SK-N-SH treated with all-trans-retinoic acid at 6 μM for 48 hours (cell line): ENCODE data around the gene C12orf76.
"Not testable (repeated sequence)": the region's sequence is repeated elsewhere in the genome, so short reads cannot be mapped to it uniquely, and the experiment has no call there.

ENCODE experiments used
- ATAC-seq: fragments of 200-7000 bp; cut with Tn5 transposase; 3 replicates; pipeline ENCODE4 v1.9.1; 2020; ENCODE audit warnings: mild to moderate bottlenecking, moderate library complexity
- ARNTL ChIP-seq: fragments of 450-650 bp; formaldehyde crosslinking; IDR thresholded peaks from 2 replicates; pipeline ENCODE4 v1.5.0; 2020; ENCODE audit warnings: low read depth, mild to moderate bottlenecking, moderate library complexity, borderline replicate concordance
- CSDC2 ChIP-seq: fragments of 250-450 bp; sonication (Bioruptor Pico); IDR thresholded peaks from 2 replicates; pipeline ENCODE4 v1.5.0; 2020; ENCODE audit warnings: mild to moderate bottlenecking, moderate library complexity
- CSRNP3 ChIP-seq: fragments of 250-450 bp; sonication (Bioruptor Pico); IDR thresholded peaks from 2 replicates; pipeline ENCODE4 v1.5.1; 2021; ENCODE audit warnings: mild to moderate bottlenecking, moderate library complexity
- ESRRG ChIP-seq: fragments of 250-450 bp; sonication (Bioruptor Pico); IDR thresholded peaks from 2 replicates; pipeline ENCODE4 v1.6.1; 2021; ENCODE audit warnings: mild to moderate bottlenecking
- GLIS3 ChIP-seq: fragments of 250-450 bp; sonication (Bioruptor Pico); IDR thresholded peaks from 2 replicates; pipeline ENCODE4 v1.5.0; 2020; ENCODE audit warnings: mild to moderate bottlenecking, moderate library complexity
- OSR1 ChIP-seq: fragments of 250-450 bp; sonication (Bioruptor Pico); IDR thresholded peaks from 2 replicates; pipeline ENCODE4 v1.8.0; 2022; ENCODE audit warnings: moderate library complexity, mild to moderate bottlenecking, inconsistent platforms
- PPARA ChIP-seq: fragments of 250-450 bp; sonication (Bioruptor Pico); IDR thresholded peaks from 2 replicates; pipeline ENCODE4 v1.5.0; 2020; ENCODE audit warnings: mild to moderate bottlenecking, borderline replicate concordance
- SNAI2 ChIP-seq: fragments of 250-450 bp; sonication (Bioruptor Pico); IDR thresholded peaks from 2 replicates; pipeline ENCODE4 v1.5.0; 2020; ENCODE audit warnings: mild to moderate bottlenecking, moderate library complexity
- TCF4 ChIP-seq: fragments of 250-450 bp; sonication (Bioruptor Pico); IDR thresholded peaks from 2 replicates; pipeline ENCODE4 v1.8.0; 2021; ENCODE audit warnings: mild to moderate bottlenecking, moderate library complexity, borderline replicate concordance
- TOX ChIP-seq: fragments of 250-450 bp; sonication (Bioruptor Pico); IDR thresholded peaks from 2 replicates; pipeline ENCODE4 v1.8.0; 2021; ENCODE audit warnings: mild to moderate bottlenecking, moderate library complexity, borderline replicate concordance
- TSHZ2 ChIP-seq: fragments of 250-450 bp; sonication (Bioruptor Pico); IDR thresholded peaks from 2 replicates; pipeline ENCODE4 v1.5.0; 2020; ENCODE audit warnings: mild to moderate bottlenecking, moderate library complexity
- ZC3H10 ChIP-seq: fragments of 250-450 bp; sonication (Bioruptor Pico); IDR thresholded peaks from 2 replicates; pipeline ENCODE4 v1.5.1; 2021; ENCODE audit warnings: mild to moderate bottlenecking, moderate library complexity
- ZFP30 ChIP-seq: fragments of 450-650 bp; formaldehyde crosslinking; IDR thresholded peaks from 2 replicates; pipeline ENCODE4 v1.5.0; 2022; ENCODE audit warnings: mild to moderate bottlenecking, moderate library complexity
- ZNF565 ChIP-seq: fragments of 450-650 bp; formaldehyde crosslinking; conservative IDR thresholded peaks from 2 replicates; pipeline ENCODE4 v1.5.0; 2020; ENCODE audit warnings: low read depth, mild to moderate bottlenecking, moderate library complexity
- ZNF8 ChIP-seq: fragments of 450-650 bp; formaldehyde crosslinking; IDR thresholded peaks from 2 replicates; pipeline ENCODE4 v1.5.0; 2020; ENCODE audit warnings: mild to moderate bottlenecking, moderate library complexity
- TF ChIP-seq, protein P1 (sequence below): fragments of 250-450 bp; sonication (Bioruptor Pico); IDR thresholded peaks from 2 replicates; pipeline ENCODE4 v1.5.1; 2020; ENCODE audit warnings: low read depth, mild to moderate bottlenecking, moderate library complexity
- TF ChIP-seq, protein P2 (sequence below): fragments of 250-450 bp; sonication (Bioruptor Pico); IDR thresholded peaks from 2 replicates; pipeline ENCODE4 v1.8.0; 2021; ENCODE audit warnings: low read depth, mild to moderate bottlenecking, moderate library complexity, borderline replicate concordance
- TF ChIP-seq, protein P3 (sequence below): fragments of 250-450 bp; sonication (Bioruptor Pico); IDR thresholded peaks from 2 replicates; pipeline ENCODE4 v1.8.0; 2020; ENCODE audit warnings: mild to moderate bottlenecking, moderate library complexity, borderline replicate concordance

The C12orf76 gene

DNA sequence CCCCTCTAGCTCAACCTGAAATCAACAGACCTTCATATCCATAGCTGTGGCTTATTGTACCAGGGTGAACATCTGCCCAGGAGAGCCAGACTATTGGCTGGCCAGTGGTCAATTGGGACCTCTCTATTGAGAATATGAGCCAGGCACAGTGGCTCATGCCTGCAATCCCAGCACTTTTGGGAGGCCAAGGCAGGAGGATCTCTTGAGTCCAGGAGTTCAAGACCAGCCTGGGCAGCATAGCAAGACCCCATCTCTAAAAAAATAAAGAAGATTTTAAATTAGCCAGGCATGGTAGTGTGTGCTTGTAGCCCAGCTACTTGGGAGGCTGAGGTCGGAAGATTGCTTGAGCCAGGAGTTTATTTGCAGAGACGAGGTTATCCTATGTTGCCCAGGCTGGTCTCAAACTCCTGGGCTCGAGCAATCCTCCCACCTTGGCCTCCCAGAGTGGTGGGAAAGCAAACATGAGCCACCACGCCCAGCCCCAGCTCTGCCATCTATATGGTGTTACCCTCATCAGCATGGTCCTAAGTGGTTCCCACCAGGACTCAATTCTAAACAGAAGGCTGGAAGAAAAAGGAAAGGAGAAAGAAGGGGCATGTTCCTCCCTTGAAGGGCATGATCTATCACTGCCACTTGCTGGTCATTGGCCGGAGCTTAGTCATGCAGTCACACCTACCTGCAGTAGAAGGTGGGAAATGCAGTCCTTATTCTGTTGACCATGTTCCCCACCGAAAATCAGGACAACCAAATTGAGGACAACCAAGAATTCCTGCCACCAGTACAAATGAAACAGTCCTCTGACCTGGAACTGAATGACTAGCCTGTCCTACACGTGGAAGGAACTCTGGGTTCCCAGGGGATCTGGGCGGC, 42.2 kb upstream of the C12orf76 start:
- no peak for ATAC-seq
- TF ChIP-seq SNAI2 (no peak), ZC3H10 (CRISPR knock-in tag) (no peak), ESRRG (CRISPR knock-in tag) (no peak), ZNF565 (CRISPR knock-in tag) (no peak)
- TF ChIP-seq, all 23 proteins: peak for 0

- no peak for TF ChIP-seq TCF4 (CRISPR knock-in tag)
- no peak for TF ChIP-seq ARNTL
- TF ChIP-seq ZFP30 (CRISPR knock-in tag) = no peak
- TF ChIP-seq, protein P1, sequence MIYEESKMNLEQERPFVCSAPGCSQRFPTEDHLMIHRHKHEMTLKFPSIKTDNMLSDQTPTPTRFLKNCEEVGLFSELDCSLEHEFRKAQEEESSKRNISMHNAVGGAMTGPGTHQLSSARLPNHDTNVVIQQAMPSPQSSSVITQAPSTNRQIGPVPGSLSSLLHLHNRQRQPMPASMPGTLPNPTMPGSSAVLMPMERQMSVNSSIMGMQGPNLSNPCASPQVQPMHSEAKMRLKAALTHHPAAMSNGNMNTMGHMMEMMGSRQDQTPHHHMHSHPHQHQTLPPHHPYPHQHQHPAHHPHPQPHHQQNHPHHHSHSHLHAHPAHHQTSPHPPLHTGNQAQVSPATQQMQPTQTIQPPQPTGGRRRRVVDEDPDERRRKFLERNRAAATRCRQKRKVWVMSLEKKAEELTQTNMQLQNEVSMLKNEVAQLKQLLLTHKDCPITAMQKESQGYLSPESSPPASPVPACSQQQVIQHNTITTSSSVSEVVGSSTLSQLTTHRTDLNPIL (CRISPR knock-in tag) = no peak
- no peak for TF ChIP-seq CSRNP3 (CRISPR knock-in tag)
- no peak for TF ChIP-seq OSR1 (CRISPR knock-in tag)
- TF ChIP-seq, all 23 proteins: peak for 0
- ATAC-seq = no peak
Observed at GRCh38 chr12:110088936-110089335, 40.6 kb upstream of the C12orf76 start.

- not testable (repeated sequence) for ATAC-seq
Observed at GRCh38 chr12:110088216-110088615, 39.9 kb upstream of the C12orf76 start.

DNA sequence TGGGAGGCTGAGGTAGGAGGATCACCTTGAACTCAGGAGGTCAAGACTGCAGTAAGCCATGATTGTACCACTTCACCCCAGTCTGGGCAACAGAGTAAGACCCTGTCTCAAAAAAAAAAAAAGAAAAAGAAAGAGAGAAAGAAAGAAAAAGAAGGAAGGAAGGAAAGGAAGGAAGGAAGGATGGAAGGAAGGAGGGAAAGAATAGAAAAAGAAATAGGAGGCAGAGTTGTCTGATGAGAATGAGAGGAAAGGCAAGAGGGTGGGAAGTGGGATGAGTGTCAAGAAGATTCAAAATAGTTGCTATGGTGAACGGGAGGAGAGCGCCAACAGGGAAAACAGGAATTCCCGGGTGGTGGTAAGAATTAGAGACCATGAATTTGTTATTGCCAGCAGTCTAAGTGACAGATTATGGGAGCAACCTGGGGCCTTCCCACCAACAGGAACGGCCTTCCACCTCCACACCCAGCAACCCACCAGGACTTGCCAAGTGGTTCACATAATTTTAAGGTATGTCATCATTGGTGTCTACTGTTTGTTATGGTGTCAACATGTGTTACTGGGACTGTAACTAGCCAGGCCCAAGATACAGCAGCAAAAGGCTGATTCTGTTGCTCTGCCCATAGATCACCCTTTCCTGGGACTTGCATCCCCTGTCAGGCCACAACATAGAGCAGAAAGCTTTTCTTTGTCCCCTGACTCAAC, 36.1 kb upstream of the C12orf76 start:
- no peak for TF ChIP-seq ZC3H10 (CRISPR knock-in tag)
- TF ChIP-seq PPARA (CRISPR knock-in tag) = no peak
- no peak for TF ChIP-seq ZNF8
- TF ChIP-seq GLIS3 (CRISPR knock-in tag) = no peak
- no peak for TF ChIP-seq ESRRG (CRISPR knock-in tag)
- no peak for TF ChIP-seq ZNF565 (CRISPR knock-in tag)
- no peak for TF ChIP-seq TOX (CRISPR knock-in tag)
- no peak for TF ChIP-seq TCF4 (CRISPR knock-in tag)
- no peak for TF ChIP-seq CSDC2 (CRISPR knock-in tag)
- TF ChIP-seq, all 23 proteins: peak for 0
- no peak for ATAC-seq

DNA sequence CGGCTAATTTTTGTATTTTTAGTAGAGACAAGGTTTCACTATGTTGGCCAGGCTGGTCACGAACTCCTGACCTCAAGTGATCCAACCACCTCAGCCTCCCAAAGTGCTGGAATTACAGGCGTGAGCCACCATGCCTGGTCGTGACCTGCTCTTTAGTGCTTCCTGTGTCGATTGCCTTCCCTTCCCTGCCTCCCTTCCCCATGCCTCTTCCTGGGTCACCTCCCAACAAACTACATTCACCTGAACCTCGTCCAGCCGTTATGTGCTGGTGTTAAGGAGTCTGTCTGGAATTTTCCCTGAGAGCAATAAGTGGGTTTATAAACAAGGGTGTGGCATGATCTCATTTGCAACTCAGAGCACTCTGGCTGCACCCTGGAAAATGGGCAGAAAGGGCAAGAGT, 32.1 kb upstream of the C12orf76 start:
- no peak for ATAC-seq
- TF ChIP-seq ZNF565 (CRISPR knock-in tag) (no peak), TCF4 (CRISPR knock-in tag) (no peak), ZNF8 (no peak), TSHZ2 (no peak), TOX (CRISPR knock-in tag) (no peak), CSDC2 (CRISPR knock-in tag) (no peak)
- TF ChIP-seq, protein P2, sequence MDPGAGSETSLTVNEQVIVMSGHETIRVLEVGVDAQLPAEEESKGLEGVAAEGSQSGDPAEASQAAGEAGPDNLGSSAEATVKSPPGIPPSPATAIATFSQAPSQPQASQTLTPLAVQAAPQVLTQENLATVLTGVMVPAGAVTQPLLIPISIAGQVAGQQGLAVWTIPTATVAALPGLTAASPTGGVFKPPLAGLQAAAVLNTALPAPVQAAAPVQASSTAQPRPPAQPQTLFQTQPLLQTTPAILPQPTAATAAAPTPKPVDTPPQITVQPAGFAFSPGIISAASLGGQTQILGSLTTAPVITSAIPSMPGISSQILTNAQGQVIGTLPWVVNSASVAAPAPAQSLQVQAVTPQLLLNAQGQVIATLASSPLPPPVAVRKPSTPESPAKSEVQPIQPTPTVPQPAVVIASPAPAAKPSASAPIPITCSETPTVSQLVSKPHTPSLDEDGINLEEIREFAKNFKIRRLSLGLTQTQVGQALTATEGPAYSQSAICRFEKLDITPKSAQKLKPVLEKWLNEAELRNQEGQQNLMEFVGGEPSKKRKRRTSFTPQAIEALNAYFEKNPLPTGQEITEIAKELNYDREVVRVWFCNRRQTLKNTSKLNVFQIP (CRISPR knock-in tag) = no peak
- TF ChIP-seq, protein P3, sequence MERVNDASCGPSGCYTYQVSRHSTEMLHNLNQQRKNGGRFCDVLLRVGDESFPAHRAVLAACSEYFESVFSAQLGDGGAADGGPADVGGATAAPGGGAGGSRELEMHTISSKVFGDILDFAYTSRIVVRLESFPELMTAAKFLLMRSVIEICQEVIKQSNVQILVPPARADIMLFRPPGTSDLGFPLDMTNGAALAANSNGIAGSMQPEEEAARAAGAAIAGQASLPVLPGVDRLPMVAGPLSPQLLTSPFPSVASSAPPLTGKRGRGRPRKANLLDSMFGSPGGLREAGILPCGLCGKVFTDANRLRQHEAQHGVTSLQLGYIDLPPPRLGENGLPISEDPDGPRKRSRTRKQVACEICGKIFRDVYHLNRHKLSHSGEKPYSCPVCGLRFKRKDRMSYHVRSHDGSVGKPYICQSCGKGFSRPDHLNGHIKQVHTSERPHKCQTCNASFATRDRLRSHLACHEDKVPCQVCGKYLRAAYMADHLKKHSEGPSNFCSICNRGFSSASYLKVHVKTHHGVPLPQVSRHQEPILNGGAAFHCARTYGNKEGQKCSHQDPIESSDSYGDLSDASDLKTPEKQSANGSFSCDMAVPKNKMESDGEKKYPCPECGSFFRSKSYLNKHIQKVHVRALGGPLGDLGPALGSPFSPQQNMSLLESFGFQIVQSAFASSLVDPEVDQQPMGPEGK (CRISPR knock-in tag) = no peak
